Measurements from ENCODE around the gene GRIP2.

Gene GRIP2

GRCh38 chr3:14461748-14462324 lies 78.3 kb downstream of the GRIP2 start (continued):
- TF ChIP-seq ZFP69B (tag by site-specific recombination; IDR thresholded peaks at IDR 0.05) (no peak), ZNF26 (tag by site-specific recombination; IDR thresholded peaks at IDR 0.05) (no peak), ZNF488 (tag by site-specific recombination; IDR thresholded peaks at IDR 0.05) (no peak), ZNF239 (tag by site-specific recombination; IDR thresholded peaks at IDR 0.05) (no peak), ZNF654 (tag by site-specific recombination; IDR thresholded peaks at IDR 0.05; ENCODE audit: low read depth) (peak; percentile 69), PRDM10 (tag by site-specific recombination; IDR thresholded peaks at IDR 0.05) (no peak), HOXC10 (CRISPR knock-in tag; IDR thresholded peaks at IDR 0.05) (no peak), ZNF701 (tag by site-specific recombination; IDR thresholded peaks at IDR 0.05) (no peak), ZNF175 (tag by site-specific recombination; IDR thresholded peaks at IDR 0.05) (no peak), ZNF830 (tag by site-specific recombination; IDR thresholded peaks at IDR 0.05; ENCODE audit: low read depth) (no peak), ZNF211 (tag by site-specific recombination; IDR thresholded peaks at IDR 0.05; ENCODE audit: low read depth) (no peak), ZNF248 (tag by site-specific recombination; IDR thresholded peaks at IDR 0.05) (no peak), ZNF791 (tag by site-specific recombination; IDR thresholded peaks at IDR 0.05) (no peak), ZSCAN30 (tag by site-specific recombination; IDR thresholded peaks at IDR 0.05) (no peak), ZNF112 (tag by site-specific recombination; IDR thresholded peaks at IDR 0.05) (no peak)

GRCh38 chr3:14461006-14461747 lies 79.0 kb downstream of the GRIP2 start:
- Histone ChIP-seq H3K9me3 (ENCODE audit: control insufficient read depth, insufficient read depth, low read depth, low read length) (no peaks in the 10 kb centered on the region), H3K27ac (ENCODE audit: extremely low read depth, low read depth, low read length) (no peak overlapping the region), H3K4me1 (ENCODE audit: control insufficient read depth, insufficient read depth, low read length) (no peaks in the 10 kb centered on the region; the same call in 1 of the 2 replicates), H3K4me3 (ENCODE audit: low read depth, low read length) (no peak overlapping the region), H3K36me3 (ENCODE audit: control insufficient read depth in 2 of 2, insufficient read depth in 1 of 2, low read length in 2 of 2) (peaks cover 0 to 30% of the 10 kb centered on the region in 2 experiments; a peak in 2 of 3 replicates)
- ChIA-PET POLR2A (interaction anchor here (0.6 to 1.4 kb wide), 2 partner anchors 59 to 73 kb away, joined by 3 to 5 read pairs; partner anchors contain the start of gene SLC6A6), CTCF (interaction anchor here (0.6 to 14.4 kb wide), 22 partner anchors 8 to 258 kb away, joined by 3 to 163 read pairs (median 3); no protein-coding TSS in a partner anchor)
- TF ChIP-seq ZNF530 (tag by site-specific recombination; IDR thresholded peaks at IDR 0.05; ENCODE audit: low read depth) = no peak
- TF ChIP-seq HIC1 (tag by site-specific recombination; IDR thresholded peaks at IDR 0.05) = 0 out of 2 replicates have a peak, but pooled peaks have one; percentile 36
- peak; percentile 76 for TF ChIP-seq ZBTB20 (tag by site-specific recombination; IDR thresholded peaks at IDR 0.05)
